Activated CD4-positive, alpha-beta T cell treated with anti-CD3 and anti-CD28 coated beads, Interleukin-2, amount 50 U/mL, for 48 hours (primary cell): Measurements from ENCODE around the gene PRSS57.
"Not testable (repeated sequence)": the region's sequence is repeated elsewhere in the genome, so short reads cannot be mapped to it uniquely, and the experiment has no call there.

Experiments used
- DNase-seq, 2 experiments: peaks; one replicate each; pipeline ENCODE4 v3.0.0-alpha.2; 2020

PRSS57 gene

GRCh38 chr19:688992-689391 is 6.3 kb downstream of the PRSS57 start:
- no peak for DNase-seq

- DNase-seq: no peak
Observed at GRCh38 chr19:688214-688613, 7.0 kb downstream of the PRSS57 start.

GRCh38 chr19:687569-688166 is 7.6 kb downstream of the PRSS57 start:
- no peak for DNase-seq

- DNase-seq: no peak
Observed at GRCh38 chr19:686589-687297, 8.5 kb downstream of the PRSS57 start.

GRCh38 chr19:685454-685931 is 9.8 kb downstream of the PRSS57 start:
- no peak for DNase-seq

- DNase-seq: no peak
Observed at GRCh38 chr19:682678-683320, 12.5 kb downstream of the PRSS57 start.

- peak in 1 of 2 experiments; percentile 19 for DNase-seq
Observed at GRCh38 chr19:681029-682019, 13.9 kb downstream of the PRSS57 start.

GRCh38 chr19:680287-681028 is 14.8 kb downstream of the PRSS57 start:
- peak; percentile 100 for DNase-seq

- DNase-seq: peak; percentile 48 to 60
Observed at GRCh38 chr19:679418-680286, 15.6 kb downstream of the PRSS57 start.

GRCh38 chr19:678791-679388 is 16.4 kb downstream of the PRSS57 start:
- no peak for DNase-seq

- DNase-seq: no peak
Observed at GRCh38 chr19:677601-678436, 17.4 kb downstream of the PRSS57 start.

GRCh38 chr19:677201-677600 is 18.1 kb downstream of the PRSS57 start:
- DNase-seq: no peak

GRCh38 chr19:676339-677105 is 18.7 kb downstream of the PRSS57 start, which contains the start of gene FSTL3:
Gene FSTL3, plus strand, starts transcription at chr19:676392. Its CDS starts 32 bp downstream, at chr19:676424.
- DNase-seq: no peak

GRCh38 chr19:676007-676338 is 19.3 kb downstream of the PRSS57 start:
- no peak for DNase-seq

GRCh38 chr19:674282-675151 is 20.7 kb downstream of the PRSS57 start:
- no peak for DNase-seq

GRCh38 chr19:670609-671075 is 24.6 kb downstream of the PRSS57 start:
- no peak for DNase-seq

GRCh38 chr19:668675-669434 is 26.4 kb downstream of the PRSS57 start:
- DNase-seq: not testable (repeated sequence)
